HG02678 (cell line): ENCODE results near the gene NWD2.

Experiments used
- ATAC-seq: cut with Tn5 transposase; IDR thresholded peaks from one replicate; pipeline ENCODE4 v1.9.1; 2021; ENCODE audit warnings: mild to moderate bottlenecking, moderate library complexity; ENCODE audit not compliant: unreplicated experiment

NWD2 gene

DNA sequence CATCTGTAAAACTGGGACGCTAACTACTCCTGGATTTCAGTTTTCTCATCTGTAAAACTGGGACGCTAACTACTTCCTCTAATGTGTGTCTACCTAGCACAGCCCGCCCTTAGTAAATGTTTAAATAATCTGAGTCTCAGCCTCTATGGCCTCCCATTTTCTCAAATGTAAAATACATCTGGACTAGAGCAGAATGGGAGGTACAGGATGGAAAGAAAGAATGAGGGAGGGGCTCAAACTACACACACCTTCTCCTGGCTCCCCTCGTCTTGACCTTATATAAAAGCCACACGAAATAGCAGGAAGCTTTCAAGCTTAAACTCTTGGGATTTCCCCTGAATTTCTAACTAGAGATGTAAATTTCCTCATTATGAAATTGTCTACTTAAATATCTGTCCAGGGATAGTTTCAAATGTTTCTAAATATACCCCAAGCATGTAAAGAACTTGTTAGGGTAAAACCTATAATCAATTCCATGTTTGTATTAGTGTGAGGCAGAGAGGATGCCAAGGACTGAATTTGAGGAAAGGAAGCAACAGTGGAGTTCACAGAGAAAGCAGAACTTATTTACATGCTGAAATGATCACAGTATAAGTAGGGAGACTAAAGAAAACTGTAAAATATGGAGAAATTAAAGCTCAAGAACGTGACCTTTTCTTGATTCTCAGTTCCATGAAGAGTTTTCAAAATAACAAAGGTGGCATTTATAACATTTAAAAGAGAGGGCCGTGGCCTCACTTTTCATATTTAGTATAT, 220.0 kb downstream of the NWD2 start:
- ATAC-seq: no peak

GRCh38 chr4:37465296-37465695, 220.8 kb downstream of the NWD2 start:
- no peak for ATAC-seq

DNA sequence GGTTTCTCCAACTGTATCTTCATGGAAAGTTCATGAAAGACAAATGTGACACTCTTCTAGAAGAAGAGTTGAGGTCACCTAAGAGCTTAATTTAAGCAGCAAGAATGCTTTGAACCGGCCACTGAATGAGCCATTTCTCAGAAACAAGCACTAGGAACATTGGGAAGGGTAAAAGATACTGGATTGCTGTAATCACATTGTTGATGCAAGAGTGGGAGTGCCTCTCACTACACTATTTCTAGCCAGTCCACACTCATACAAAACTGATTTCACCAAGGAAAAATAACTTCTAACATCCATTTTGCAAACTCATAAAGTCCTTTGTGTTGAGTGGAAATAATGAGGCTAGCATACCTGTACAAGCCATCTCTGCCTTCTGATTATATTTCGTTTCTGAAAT, 221.3 kb downstream of the NWD2 start:
- ATAC-seq: no peak

- no peak for ATAC-seq
Measured at GRCh38 chr4:37467223-37467622, 222.7 kb downstream of the NWD2 start.

DNA sequence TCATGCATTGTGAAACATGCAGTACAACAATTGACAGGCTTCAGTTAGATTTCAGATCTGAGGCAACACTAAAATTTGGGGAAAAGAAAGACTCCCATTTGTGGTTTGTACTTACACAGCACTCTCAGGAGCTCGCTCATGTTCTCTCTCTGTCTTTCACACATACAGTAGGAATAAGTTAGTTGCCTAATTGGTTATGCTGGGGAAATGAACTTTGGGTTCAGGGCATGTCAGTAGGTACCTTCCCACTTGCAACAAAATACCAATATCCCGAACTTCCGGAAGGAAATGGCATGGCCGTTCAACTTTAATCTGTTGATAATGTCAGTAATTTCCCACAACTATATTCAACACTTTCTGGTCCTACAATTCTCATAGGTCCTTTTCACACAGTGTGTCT, 223.3 kb downstream of the NWD2 start:
- ATAC-seq: no peak

DNA sequence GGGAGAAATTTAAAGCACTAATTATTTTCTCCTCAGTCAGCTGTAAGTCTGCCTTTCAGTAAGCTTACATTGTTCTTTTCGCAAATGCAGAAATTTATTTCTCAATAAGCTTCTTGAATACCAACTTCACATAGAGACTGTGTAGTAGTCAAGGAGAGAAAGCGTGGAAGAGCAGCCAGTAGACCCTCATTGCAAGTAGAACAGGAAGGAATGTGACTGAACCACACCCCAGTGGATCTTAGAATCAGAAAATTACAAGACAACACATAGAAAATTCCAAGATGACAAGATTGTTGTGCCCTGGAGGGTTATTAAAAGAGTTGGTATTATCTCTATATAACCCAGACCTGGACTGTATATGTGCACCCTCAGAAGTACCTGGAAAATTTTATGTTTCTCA, 224.7 kb downstream of the NWD2 start:
- no peak for ATAC-seq

GRCh38 chr4:37470245-37470644, 225.7 kb downstream of the NWD2 start:
- no peak for ATAC-seq

DNA sequence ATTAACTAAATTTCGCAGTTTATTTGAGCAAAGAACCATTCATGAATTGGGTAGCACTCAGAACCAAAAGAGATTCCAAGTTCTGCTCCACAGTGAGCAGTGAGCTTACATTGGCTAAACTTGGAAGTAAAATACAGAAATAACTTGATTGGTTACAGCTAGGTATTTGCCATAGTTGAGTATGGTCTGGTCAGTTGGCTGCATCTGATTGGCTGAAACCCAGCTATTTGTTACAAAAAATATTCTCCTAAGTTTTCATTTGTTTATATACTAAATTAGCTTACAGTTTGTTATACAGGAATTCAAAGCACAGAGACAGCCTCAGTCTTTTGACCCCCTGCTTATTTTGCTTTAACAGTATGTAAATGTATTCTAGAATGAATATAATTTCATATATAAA, 226.6 kb downstream of the NWD2 start:
- no peak for ATAC-seq

- no peak for ATAC-seq
Measured at GRCh38 chr4:37471971-37472370, 227.4 kb downstream of the NWD2 start.

- no peak for ATAC-seq
Measured at GRCh38 chr4:37473807-37474206, 229.3 kb downstream of the NWD2 start.

DNA sequence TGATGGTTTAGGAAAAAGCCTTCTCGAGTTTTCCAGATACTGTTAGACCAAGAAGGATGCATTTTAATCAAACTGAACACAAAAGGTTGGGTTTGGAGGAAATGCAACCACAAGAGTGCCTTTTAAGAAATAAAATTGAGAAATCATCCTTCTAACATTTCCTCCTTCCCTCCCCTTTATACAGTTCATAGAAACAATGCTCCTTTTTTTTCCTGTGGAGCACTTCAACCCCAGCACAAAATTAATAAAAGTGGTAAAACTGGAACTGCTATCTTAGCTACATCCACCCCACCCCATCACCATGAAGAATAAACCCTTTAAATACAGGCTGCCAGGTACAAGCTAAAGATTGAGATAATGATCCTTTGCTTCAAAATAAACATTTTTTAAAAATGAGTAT, 230.5 kb downstream of the NWD2 start:
- no peak for ATAC-seq

DNA sequence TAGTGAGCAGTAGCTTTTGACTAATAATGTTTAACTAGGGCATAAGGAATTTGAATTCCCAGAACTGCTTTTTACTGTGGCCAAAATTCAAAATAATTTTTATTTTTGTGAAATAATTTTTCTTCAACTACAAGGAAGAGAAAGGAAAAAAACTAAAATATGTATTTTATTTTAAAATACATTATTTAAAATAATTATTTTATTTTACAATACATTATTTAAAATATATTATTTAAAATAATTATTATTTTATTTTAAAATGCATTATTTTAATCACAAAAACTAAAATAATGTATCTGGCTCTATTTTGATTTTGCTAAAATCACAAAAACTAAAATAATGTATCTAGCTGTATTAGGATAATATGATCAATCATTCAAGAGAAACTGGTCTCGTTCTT, 231.2 kb downstream of the NWD2 start:
- ATAC-seq: no peak

GRCh38 chr4:37476256-37476655, 231.7 kb downstream of the NWD2 start:
- ATAC-seq: no peak

DNA sequence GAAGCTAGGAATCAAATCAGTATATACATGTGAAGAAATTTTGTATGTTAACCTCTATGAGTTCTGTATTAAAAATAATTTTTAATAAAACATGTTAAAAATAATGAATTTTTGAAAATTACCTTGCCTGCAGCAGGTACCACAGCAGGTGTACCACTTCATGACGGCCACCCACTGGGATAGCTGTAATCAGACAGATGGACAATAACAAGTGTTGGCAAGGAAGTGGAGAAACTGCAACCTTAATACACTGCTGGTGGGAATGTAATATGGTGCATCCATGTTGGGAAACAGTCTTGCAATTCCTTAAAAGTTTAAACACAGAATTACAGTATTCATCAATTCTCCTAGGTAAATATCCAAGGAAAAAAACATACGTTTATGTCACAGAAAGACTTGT, 232.1 kb downstream of the NWD2 start:
- no peak for ATAC-seq

DNA sequence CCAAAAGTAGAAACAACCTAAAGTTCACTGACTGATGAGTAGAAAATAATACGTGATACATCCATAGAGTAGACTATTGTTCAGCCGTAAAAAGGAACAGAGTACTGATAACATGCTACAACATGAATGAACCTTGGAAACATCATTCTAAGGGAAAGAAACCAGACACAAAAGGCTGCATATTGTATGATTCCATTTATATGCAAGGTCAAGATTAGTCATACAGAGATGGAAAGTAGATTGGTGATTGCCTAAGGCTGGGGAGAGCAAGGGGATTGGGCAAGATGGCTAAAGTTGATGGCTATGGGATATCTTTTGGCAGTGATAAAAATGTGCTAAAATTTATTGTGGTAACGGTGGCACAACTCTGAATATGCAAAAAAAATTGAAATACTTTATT, 232.6 kb downstream of the NWD2 start:
- ATAC-seq: no peak

DNA sequence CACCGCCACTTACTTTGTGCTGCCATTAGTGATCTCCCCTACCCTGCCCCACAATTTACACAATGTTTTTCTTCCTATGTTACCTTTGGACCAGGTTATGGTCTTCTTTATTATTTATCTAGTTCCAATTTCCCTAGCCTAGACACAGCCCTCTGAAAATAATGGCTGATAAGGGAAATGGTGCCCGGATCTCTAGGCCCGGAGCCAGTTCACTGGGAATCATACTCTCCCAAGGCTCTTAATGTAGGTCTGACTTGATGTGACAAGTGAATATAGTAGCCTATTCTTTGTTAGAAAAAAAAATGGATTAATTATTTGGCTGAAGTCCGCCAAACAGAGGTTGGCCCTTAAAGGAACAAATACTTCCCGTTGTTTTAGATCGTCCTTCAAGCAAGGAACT, 233.6 kb downstream of the NWD2 start:
- no peak for ATAC-seq

- no peak for ATAC-seq
Measured at GRCh38 chr4:37480509-37480908, 236.0 kb downstream of the NWD2 start.

DNA sequence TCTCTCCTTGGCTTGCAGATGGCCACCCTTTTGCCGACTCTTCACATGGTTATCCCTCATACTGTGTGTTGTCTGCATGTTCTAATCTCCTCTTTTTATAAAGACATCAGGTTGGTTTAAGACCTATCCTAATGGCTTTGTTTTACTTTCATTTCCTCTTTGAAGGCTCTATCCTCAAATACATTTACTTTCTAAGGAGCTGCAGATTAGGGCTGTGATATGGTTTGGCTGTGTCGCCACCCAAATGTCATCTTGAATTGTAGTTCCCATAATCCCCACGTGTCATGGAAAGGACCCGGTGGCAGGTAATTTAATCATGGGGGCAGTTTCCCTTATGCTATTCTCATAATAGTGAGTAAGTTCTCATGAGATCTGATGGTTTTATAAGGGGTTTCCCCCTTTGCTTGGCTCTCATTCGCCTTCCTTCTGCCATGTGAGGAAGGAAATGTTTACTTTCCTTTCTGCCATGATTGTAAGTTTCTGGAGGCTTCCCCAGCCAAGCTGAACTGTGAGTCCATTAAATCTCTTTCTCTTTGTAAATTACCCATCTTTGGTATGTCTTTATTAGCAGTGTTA, 237.1 kb downstream of the NWD2 start:
- ATAC-seq: no peak

GRCh38 chr4:37482236-37482913, 237.8 kb downstream of the NWD2 start:
- no peak for ATAC-seq

- ATAC-seq: no peak
Measured at GRCh38 chr4:37483610-37484009, 239.1 kb downstream of the NWD2 start.

DNA sequence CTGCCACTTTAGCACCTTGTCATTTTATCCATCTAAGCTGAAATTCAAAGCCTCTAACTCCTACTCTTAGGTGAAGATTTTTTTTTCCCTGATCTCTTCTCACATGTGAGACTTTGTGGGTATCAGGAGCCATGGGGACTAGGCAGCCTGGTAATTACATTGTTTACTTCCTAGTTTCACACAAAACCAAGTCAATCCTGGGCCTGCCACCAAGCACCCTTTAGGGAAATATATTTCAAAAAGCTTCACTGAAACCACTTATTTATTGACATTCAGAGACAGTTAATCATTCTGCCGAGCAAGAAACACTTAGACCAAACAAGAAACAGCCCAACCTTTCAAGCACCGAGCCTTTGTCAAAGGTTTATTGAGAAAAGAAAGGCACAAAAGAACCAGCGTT, 241.6 kb downstream of the NWD2 start:
- ATAC-seq: no peak

- ATAC-seq: no peak
Measured at GRCh38 chr4:37487668-37488067, 243.1 kb downstream of the NWD2 start.
